PC-9 (cell line): ENCODE measurements around the gene GDPD4. TPM values are rescaled to one million over a fixed set of nuclear protein-coding genes. Genes with fewer than 3 reads are reported as not detected.

Experiments
- BruUV-seq: library from RNA; stranded (reverse); fragments of 400-500 nt; replicated peaks from 2 replicates; lab custom pipeline; 2021; lab: Mats Ljungman, UMichigan
- CTCF ChIA-PET: fragments of 300-600 bp; sonication (Branson Sonifier 250); formaldehyde crosslinking; loops from one replicate; lab custom pipeline; 2022; ENCODE audit warnings: antibody characterized with exemption; lab: Charles Lee
- POLR2A ChIA-PET: fragments of 300-600 bp; sonication (Branson Sonifier 250); formaldehyde crosslinking; loops from one replicate; lab custom pipeline; 2022; ENCODE audit warnings: antibody characterized with exemption; ENCODE audit not compliant: unreplicated experiment; lab: Charles Lee
- DNase-seq, 2 experiments: peaks; one replicate each; pipeline versions ENCODE4 v3.0.0 to v3.0.0-alpha.2; 2015 to 2022; ENCODE audit warnings: mixed read lengths in 1 of 2
- H2AFZ ChIP-seq: fragments of 200-600 bp; sonication (generic); 2 replicates; pipeline ENCODE4 v1.8.1; 2017; ENCODE audit warnings: antibody characterized with exemption
- H3F3A ChIP-seq: fragments of 200-600 bp; sonication (generic); 2 replicates; pipeline ENCODE4 v1.8.1; 2017; ENCODE audit warnings: antibody characterized with exemption, mild to moderate bottlenecking, low read depth; ENCODE audit not compliant: insufficient read depth
- H3K27ac ChIP-seq: fragments of 200-600 bp; sonication (generic); 2 replicates; pipeline ENCODE4 v1.6.1; 2016; ENCODE audit warnings: mixed run types
- H3K27me3 ChIP-seq: fragments of 200-600 bp; sonication (generic); 2 replicates; pipeline ENCODE4 v1.6.1; 2016; ENCODE audit warnings: low read depth, mixed run types; ENCODE audit not compliant: insufficient read depth
- H3K36me3 ChIP-seq: fragments of 200-600 bp; sonication (generic); 2 replicates; pipeline ENCODE4 v1.6.1; 2016; ENCODE audit warnings: low read depth, mixed run types
- H3K4me1 ChIP-seq: fragments of 200-600 bp; sonication (generic); replicated peaks from 2 replicates; pipeline ENCODE4 v1.6.1; 2016; ENCODE audit warnings: mixed run types; ENCODE audit not compliant: insufficient read depth
- H3K4me2 ChIP-seq: fragments of 200-600 bp; sonication (generic); 2 replicates; pipeline ENCODE4 v1.6.1; 2017; ENCODE audit warnings: mixed run types
- H3K4me3 ChIP-seq: fragments of 200-600 bp; sonication (generic); 2 replicates; pipeline ENCODE4 v1.6.1; 2016; ENCODE audit warnings: mixed run types
- H3K79me2 ChIP-seq: fragments of 200-600 bp; sonication (generic); 2 replicates; pipeline ENCODE4 v1.6.1; 2017; ENCODE audit warnings: low read depth, mixed run types
- H3K9me2 ChIP-seq: fragments of 200-600 bp; sonication (generic); 2 replicates; pipeline ENCODE4 v1.8.1; 2017; ENCODE audit warnings: mild to moderate bottlenecking; ENCODE audit not compliant: insufficient read depth
- H3K9me3 ChIP-seq: fragments of 200-600 bp; sonication (generic); 2 replicates; pipeline ENCODE4 v1.8.1; 2016; ENCODE audit warnings: low read depth; ENCODE audit not compliant: insufficient read depth
- H4K20me1 ChIP-seq: fragments of 200-600 bp; sonication (generic); 2 replicates; pipeline ENCODE4 v1.8.1; 2017; ENCODE audit not compliant: insufficient read depth
- EZH2 ChIP-seq: fragments of 200-600 bp; sonication (generic); IDR thresholded peaks from 2 replicates; pipeline ENCODE4 v1.8.0; 2017; ENCODE audit warnings: antibody characterized with exemption, low read depth
- intact Hi-C: fragments of 100-400 bp; cut with micrococcal nuclease; formaldehyde crosslinking; loops from one replicate; pipeline ENCODE4 v1.10.0; 2022; ENCODE audit not compliant: unreplicated experiment
- total RNA-seq: library from RNA; stranded (reverse); gene quantifications from 2 replicates; pipeline ENCODE4 v1.2.3, GENCODE V29; 2021
- TF ChIP-seq, protein P1 (sequence below): fragments of 200-600 bp; sonication (generic); conservative IDR thresholded peaks from 2 replicates; pipeline ENCODE4 v1.6.1; 2017; ENCODE audit warnings: mixed run types, antibody characterized with exemption, mild to moderate bottlenecking, moderate library complexity

The GDPD4 gene
- total RNA-seq, 1 experiment from 2014 or later = not detected

DNA sequence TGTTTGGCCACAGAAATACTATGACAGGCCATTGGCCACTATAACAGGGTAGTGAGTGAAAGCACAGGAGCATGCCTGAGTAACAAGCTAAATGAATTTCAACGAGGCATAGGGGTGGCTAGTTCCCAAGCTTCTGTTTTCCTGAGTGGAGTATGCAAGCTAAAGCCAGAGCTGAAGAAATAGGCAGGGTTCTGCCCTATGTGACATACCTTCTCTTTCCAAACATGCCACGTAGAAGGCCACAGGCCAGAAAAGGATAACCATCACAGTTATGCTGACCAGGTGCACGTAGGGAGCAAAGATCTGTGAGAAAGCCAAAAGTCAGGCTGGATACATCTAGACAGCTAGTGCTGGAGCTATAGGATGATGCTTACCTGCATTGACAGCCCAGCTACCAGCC, 30.6 kb downstream of the GDPD4 start:
- no peaks in the 10 kb centered on the region for H3K4me1 ChIP-seq
- no peaks in the 10 kb centered on the region for H3K79me2 ChIP-seq
- no peak overlapping the region for H3K4me2 ChIP-seq
- ChIA-PET CTCF (no interaction called here), POLR2A (no interaction called here)
- no peaks in the 10 kb centered on the region for H3F3A ChIP-seq
- TF ChIP-seq, protein P1, sequence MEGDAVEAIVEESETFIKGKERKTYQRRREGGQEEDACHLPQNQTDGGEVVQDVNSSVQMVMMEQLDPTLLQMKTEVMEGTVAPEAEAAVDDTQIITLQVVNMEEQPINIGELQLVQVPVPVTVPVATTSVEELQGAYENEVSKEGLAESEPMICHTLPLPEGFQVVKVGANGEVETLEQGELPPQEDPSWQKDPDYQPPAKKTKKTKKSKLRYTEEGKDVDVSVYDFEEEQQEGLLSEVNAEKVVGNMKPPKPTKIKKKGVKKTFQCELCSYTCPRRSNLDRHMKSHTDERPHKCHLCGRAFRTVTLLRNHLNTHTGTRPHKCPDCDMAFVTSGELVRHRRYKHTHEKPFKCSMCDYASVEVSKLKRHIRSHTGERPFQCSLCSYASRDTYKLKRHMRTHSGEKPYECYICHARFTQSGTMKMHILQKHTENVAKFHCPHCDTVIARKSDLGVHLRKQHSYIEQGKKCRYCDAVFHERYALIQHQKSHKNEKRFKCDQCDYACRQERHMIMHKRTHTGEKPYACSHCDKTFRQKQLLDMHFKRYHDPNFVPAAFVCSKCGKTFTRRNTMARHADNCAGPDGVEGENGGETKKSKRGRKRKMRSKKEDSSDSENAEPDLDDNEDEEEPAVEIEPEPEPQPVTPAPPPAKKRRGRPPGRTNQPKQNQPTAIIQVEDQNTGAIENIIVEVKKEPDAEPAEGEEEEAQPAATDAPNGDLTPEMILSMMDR = no peak
- no peak for TF ChIP-seq EZH2
- H4K20me1 ChIP-seq = no peaks in the 10 kb centered on the region
- intact Hi-C loops = no loop called here
- no peaks in the 10 kb centered on the region for H3K27me3 ChIP-seq
- no TSS peak for BruUV-seq
- H3K36me3 ChIP-seq = no peaks in the 10 kb centered on the region
- 0 out of 2 replicates have a peak, but pooled peaks cover 8% of the 10 kb centered on the region for H3K9me2 ChIP-seq
- H3K9me3 ChIP-seq = no peaks in the 10 kb centered on the region
- peak in 1 of 2 experiments; percentile 27 for DNase-seq
- no peak overlapping the region for H2AFZ ChIP-seq
- no peak overlapping the region for H3K27ac ChIP-seq
- H3K4me3 ChIP-seq = no peak overlapping the region

GRCh38 chr11:77269484-77270123, 31.9 kb downstream of the GDPD4 start:
- POLR2A ChIA-PET = no interaction called here
- H3K79me2 ChIP-seq = no peaks in the 10 kb centered on the region
- no peaks in the 10 kb centered on the region for H3K4me1 ChIP-seq
- no peaks in the 10 kb centered on the region for H4K20me1 ChIP-seq
- H3K4me2 ChIP-seq = no peak overlapping the region
- no peak overlapping the region for H3K4me3 ChIP-seq
- 0 out of 2 replicates have a peak, but pooled peaks cover 8% of the 10 kb centered on the region for H3K9me2 ChIP-seq
- no peaks in the 10 kb centered on the region for H3K36me3 ChIP-seq
- no peaks in the 10 kb centered on the region for H3K9me3 ChIP-seq
- no peaks in the 10 kb centered on the region for H3F3A ChIP-seq
- H2AFZ ChIP-seq = no peak overlapping the region
- intact Hi-C loops = no loop called here
- CTCF ChIA-PET = no interaction called here
- BruUV-seq = no TSS peak
- peak in 1 of 2 experiments; percentile 33 for DNase-seq
- no peak overlapping the region for H3K27ac ChIP-seq
- H3K27me3 ChIP-seq = no peaks in the 10 kb centered on the region
- TF ChIP-seq EZH2 = no peak
- TF ChIP-seq, protein P1 = no peak

GRCh38 chr11:77267962-77268361, 33.5 kb downstream of the GDPD4 start:
- H3K36me3 ChIP-seq = no peaks in the 10 kb centered on the region
- H3K27ac ChIP-seq = no peak overlapping the region
- H3K9me2 ChIP-seq = 0 out of 2 replicates have a peak, but pooled peaks cover 3% of the 10 kb centered on the region
- intact Hi-C loops = no loop called here
- H3K4me2 ChIP-seq = no peak overlapping the region
- H4K20me1 ChIP-seq = no peaks in the 10 kb centered on the region
- no peaks in the 10 kb centered on the region for H3K79me2 ChIP-seq
- H2AFZ ChIP-seq = no peak overlapping the region
- H3K27me3 ChIP-seq = no peaks in the 10 kb centered on the region
- no peak for DNase-seq
- ChIA-PET POLR2A (no interaction called here), CTCF (no interaction called here)
- H3F3A ChIP-seq = no peaks in the 10 kb centered on the region
- H3K9me3 ChIP-seq = no peaks in the 10 kb centered on the region
- H3K4me3 ChIP-seq = no peak overlapping the region
- BruUV-seq = no TSS peak
- no peaks in the 10 kb centered on the region for H3K4me1 ChIP-seq
- TF ChIP-seq, protein P1 = no peak
- no peak for TF ChIP-seq EZH2
